Measurements from ENCODE around the gene LAMA4.

DNA sequence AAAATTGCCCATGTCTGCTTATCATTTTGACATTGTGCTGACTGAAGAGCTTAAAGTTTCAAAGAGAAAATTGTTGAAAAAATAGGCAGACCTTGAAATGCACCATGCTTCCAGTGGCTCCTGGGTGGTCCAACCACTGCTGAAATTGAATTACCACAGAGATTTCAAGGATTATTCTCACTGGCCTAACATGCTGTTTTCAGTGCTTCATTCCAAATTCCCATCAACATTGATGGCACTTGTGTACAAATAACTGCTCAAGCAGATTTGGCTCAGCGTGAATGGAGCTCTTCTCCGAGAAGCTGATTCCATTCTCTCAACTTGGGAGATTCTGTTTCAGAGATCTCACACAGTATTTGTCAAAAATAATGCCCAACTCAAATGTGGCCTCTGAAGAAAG, 75.5 kb downstream of the LAMA4 start:
- TF ChIP-seq POLR2AphosphoS5 (IDR thresholded peaks at IDR 0.05; ENCODE audit: low read depth, low read length) (no peak), POLR2A (IDR thresholded peaks at IDR 0.05; ENCODE audit: low read depth, low read length) (no peak)
